GM10248 (cell line): ENCODE measurements around the gene UNC5B.

ENCODE experiments used
- CTCF ChIA-PET: fragments of 300-600 bp; sonication (Branson Sonifier 250); formaldehyde crosslinking; extraction: SDS; loops from one replicate; lab custom pipeline; 2021; ENCODE audit warnings: antibody characterized with exemption; lab: Yijun Ruan, JAX
- POLR2A ChIA-PET: fragments of 350-650 bp; sonication (Branson Sonifier 250); formaldehyde crosslinking; extraction: SDS; loops from one replicate; lab custom pipeline; 2020; ENCODE audit warnings: antibody characterized with exemption; lab: Yijun Ruan, JAX
- DNase-seq: peaks from one replicate; pipeline ENCODE4 v3.0.0; 2012; ENCODE audit errors: extremely low spot score
- CTCF ChIP-seq: IDR thresholded peaks from 2 replicates; pipeline ENCODE4 v1.5.1; 2012; ENCODE audit warnings: mild to moderate bottlenecking, low read depth; ENCODE audit errors: extremely low read depth, missing control alignments, control extremely low read depth

Gene UNC5B

GRCh38 chr10:71285180-71285545 is 72.8 kb downstream of the UNC5B start:
- CTCF ChIA-PET, result interaction anchor here (0.9 to 3.7 kb wide), 9 partner anchors 8 to 382 kb away, joined by 3 to 24 read pairs (median 4); no protein-coding TSS in a partner anchor
- TF ChIP-seq CTCF, result peak; percentile 57
- POLR2A ChIA-PET, result no interaction called here
- peak; percentile 78 for DNase-seq

GRCh38 chr10:71285986-71286385 is 73.6 kb downstream of the UNC5B start:
- POLR2A ChIA-PET, result no interaction called here
- CTCF ChIA-PET, result interaction anchor here (1.6 to 3.7 kb wide), 5 partner anchors 10 to 360 kb away, joined by 3 to 24 read pairs (median 13); no protein-coding TSS in a partner anchor
- TF ChIP-seq CTCF, result no peak
- DNase-seq, result no peak

GRCh38 chr10:71286521-71287294 is 74.3 kb downstream of the UNC5B start:
- ChIA-PET POLR2A (no interaction called here), CTCF (interaction anchor here (1.0 to 3.7 kb wide), 4 partner anchors 9 to 361 kb away, joined by 3 to 24 read pairs (median 3); no protein-coding TSS in a partner anchor)
- no peak for DNase-seq
- no peak for TF ChIP-seq CTCF

- DNase-seq, result no peak
- CTCF ChIA-PET, result interaction anchor here (1.0 kb wide), 1 partner anchor 10 kb away, joined by 3 read pairs; no protein-coding TSS in a partner anchor
- no peak for TF ChIP-seq CTCF
- POLR2A ChIA-PET, result no interaction called here
These were observed 75.1 kb downstream of the UNC5B start for GRCh38 chr10:71287456-71287855.

GRCh38 chr10:71288461-71288860 is 76.1 kb downstream of the UNC5B start:
- ChIA-PET CTCF (no interaction called here), POLR2A (no interaction called here)
- TF ChIP-seq CTCF, result no peak
- DNase-seq, result no peak

GRCh38 chr10:71289421-71290130 is 77.2 kb downstream of the UNC5B start:
- DNase-seq, result no peak
- CTCF ChIA-PET, result interaction anchor here (0.7 to 1.5 kb wide), 3 partner anchors 14 to 20 kb away, joined by 3 read pairs; no protein-coding TSS in a partner anchor
- TF ChIP-seq CTCF, result no peak
- POLR2A ChIA-PET, result no interaction called here
